Motor neuron (in vitro differentiated cells): Measurements from ENCODE around the gene THG1L. TPM values are rescaled to one million over a fixed set of nuclear protein-coding genes. Genes with fewer than 3 reads are reported as not detected.

Experiments
- ATAC-seq, 8 experiments: fragments of 200-7000 bp; cut with Tn5 transposase; replicated peaks in 6 of 8; 2 replicates each; pipeline ENCODE4 v1.8.0; 2021; ENCODE audit warnings: mild to moderate bottlenecking in 8 of 8, moderate library complexity in 8 of 8
- H3K27ac ChIP-seq, 2 donors: fragments of 250-450 bp; sonication (Bioruptor Pico); 2 replicates each; pipeline ENCODE4 v1.9.0; 2021; ENCODE audit warnings: antibody characterized with exemption in 2 of 2, mild to moderate bottlenecking in 2 of 2, moderate library complexity in 1 of 2
- H3K4me1 ChIP-seq, 2 donors: fragments of 250-450 bp; sonication (Bioruptor Pico); replicated peaks in 1 of 2; 2 replicates each; pipeline ENCODE4 v1.6.1; 2021; ENCODE audit warnings: antibody characterized with exemption in 2 of 2, mild to moderate bottlenecking in 2 of 2, moderate library complexity in 1 of 2
- H3K4me3 ChIP-seq, 5 donors: fragments of 250-450 bp; sonication (Bioruptor Pico); 2 replicates each; pipeline ENCODE4 v1.9.0; 2021; ENCODE audit warnings: antibody characterized with exemption in 5 of 5, mild to moderate bottlenecking in 5 of 5, moderate library complexity in 4 of 5
- WGBS, 10 experiments: fragments of 450-650 bp; shearing (Covaris generic); methylation state at CpG; one replicate each; pipeline ENCODE4 v1.0.0; 2022; 5-methylcytosine and 5-hydroxymethylcytosine counted together
- in situ Hi-C, 9 experiments: fragments of 400-800 bp; cut with MboI; loops; one replicate each; pipeline ENCODE4 v1.15.0; 2021; ENCODE audit warnings: low sequenced_read_pairs in 9 of 9, low pct_unique_long_range_greater_than_20kb in 2 of 9; ENCODE audit not compliant: unreplicated experiment in 9 of 9
- total RNA-seq, 8 experiments: library from RNA; unstranded; fragments of 300-600 nt; gene quantifications; 2 replicates each; pipeline versions ENCODE4 v1.2.3 to v1.2.4, GENCODE V29; 2022

Gene THG1L
- total RNA-seq, 8 experiments from 2014 or later = 8.1 to 27.8 (median 12.1) TPM

- no peak for ATAC-seq
- WGBS, 10 experiments = 60 to 96% (median 80%) methylated on average over 1 to 6 of the region's 6 CpGs; no CpG with 5 or more reads in 1 of the 10 experiments
- in situ Hi-C loops = loop anchor here in 4 of 9 experiments (25.0 kb wide), 2 partner anchors 410 to 610 kb away; partner anchors contain the start of gene MED7 (in 1 of the 4)
- H3K4me1 ChIP-seq = peaks cover 0 to 6% of the 10 kb centered on the region in 2 donors
- H3K4me3 ChIP-seq = no peak overlapping the region
- H3K27ac ChIP-seq = no peak overlapping the region
Observed at GRCh38 chr5:157747173-157747740, 16.0 kb downstream of the THG1L start.

- H3K27ac ChIP-seq = no peak overlapping the region
- no peak for ATAC-seq
- H3K4me1 ChIP-seq = peaks cover 0 to 6% of the 10 kb centered on the region in 2 donors
- 77 to 100% (median 94%) methylated on average over 3 to 8 of the region's 8 CpGs for WGBS, 10 experiments
- no peak overlapping the region for H3K4me3 ChIP-seq
- in situ Hi-C loops = loop anchor here in 4 of 9 experiments (25.0 kb wide), 2 partner anchors 411 to 611 kb away; partner anchors contain the start of gene MED7 (in 1 of the 4)
Observed at GRCh38 chr5:157747766-157748700, 16.8 kb downstream of the THG1L start.

GRCh38 chr5:157748760-157749461, 17.7 kb downstream of the THG1L start:
- ATAC-seq = peak in 2 of 8 experiments; percentile 7 to 15
- Histone ChIP-seq H3K27ac (no peak overlapping the region), H3K4me1 (peaks cover 0 to 6% of the 10 kb centered on the region in 2 donors), H3K4me3 (no peak overlapping the region)
- in situ Hi-C loops = loop anchor here in 4 of 9 experiments (25.0 kb wide), 2 partner anchors 412 to 612 kb away; partner anchors contain the start of gene MED7 (in 1 of the 4)
- WGBS, 10 experiments = 20 to 100% (median 72%) methylated on average over 1 to 4 of the region's 4 CpGs; no CpG with 5 or more reads in 1 of the 10 experiments

- H3K4me3 ChIP-seq = no peak overlapping the region
- ATAC-seq = no peak
- in situ Hi-C loops = loop anchor here in 4 of 9 experiments (25.0 kb wide), 2 partner anchors 412 to 612 kb away; partner anchors contain the start of gene MED7 (in 1 of the 4)
- H3K4me1 ChIP-seq = peaks cover 0 to 6% of the 10 kb centered on the region in 2 donors
- WGBS, 10 experiments = 67 to 100% (median 89%) methylated on average over 4 to 11 of the region's 11 CpGs; no CpG with 5 or more reads in 2 of the 10 experiments
- no peak overlapping the region for H3K27ac ChIP-seq
Observed at GRCh38 chr5:157749462-157749799, 18.2 kb downstream of the THG1L start.

- in situ Hi-C loops = loop anchor here in 4 of 9 experiments (25.0 kb wide), 2 partner anchors 1362 to 1387 kb away; no protein-coding TSS in a partner anchor
- Histone ChIP-seq H3K4me3 (no peak overlapping the region), H3K4me1 (peaks cover 0 to 1% of the 10 kb centered on the region in 2 donors), H3K27ac (no peak overlapping the region)
- WGBS, 10 experiments = 50 to 100% (median 78%) methylated on average over 1 of the region's 1 CpG; no CpG with 5 or more reads in 7 of the 10 experiments
- peak in 3 of 8 experiments; percentile 13 to 42 (median 40) for ATAC-seq
Observed at GRCh38 chr5:157750320-157750719, 19.1 kb downstream of the THG1L start.

GRCh38 chr5:157756122-157756521, 24.9 kb downstream of the THG1L start:
- Histone ChIP-seq H3K4me3 (no peak overlapping the region), H3K27ac (no peak overlapping the region), H3K4me1 (no peaks in the 10 kb centered on the region)
- no peak for ATAC-seq
- in situ Hi-C loops = loop anchor here in 4 of 9 experiments (25.0 kb wide), 2 partner anchors 1356 to 1381 kb away; no protein-coding TSS in a partner anchor
- 90 to 100% (median 100%) methylated on average over 1 to 3 of the region's 3 CpGs; no CpG with 5 or more reads in 3 of the 10 experiments for WGBS, 10 experiments

- H3K27ac ChIP-seq = no peak overlapping the region
- no peak overlapping the region for H3K4me3 ChIP-seq
- in situ Hi-C loops = loop anchor here in 4 of 9 experiments (25.0 kb wide), 2 partner anchors 1354 to 1379 kb away; no protein-coding TSS in a partner anchor
- H3K4me1 ChIP-seq = peaks cover 6 to 11% of the 10 kb centered on the region in 2 donors
- WGBS, 10 experiments = 80 to 100% (median 100%) methylated on average over 1 of the region's 1 CpG; no CpG with 5 or more reads in 5 of the 10 experiments
- ATAC-seq = no peak
Observed at GRCh38 chr5:157758706-157759105, 27.5 kb downstream of the THG1L start.

- WGBS, 10 experiments = 8 to 100% (median 39%) methylated on average over 2 to 10 of the region's 10 CpGs
- in situ Hi-C loops = loop anchor here in 4 of 9 experiments (25.0 kb wide), 2 partner anchors 1350 to 1375 kb away; no protein-coding TSS in a partner anchor
- ATAC-seq = peak; percentile 95 to 99 (median 98)
- H3K27ac ChIP-seq = no peak overlapping the region
- H3K4me3 ChIP-seq = no peak overlapping the region
- peaks cover 10 to 17% of the 10 kb centered on the region in 2 donors for H3K4me1 ChIP-seq
Observed at GRCh38 chr5:157761690-157762621, 30.7 kb downstream of the THG1L start.

GRCh38 chr5:157764531-157764930, 33.3 kb downstream of the THG1L start:
- no peak overlapping the region for H3K4me3 ChIP-seq
- no peak overlapping the region for H3K27ac ChIP-seq
- WGBS, 10 experiments = 53 to 100% (median 86%) methylated on average over 1 to 4 of the region's 6 CpGs; no CpG with 5 or more reads in 3 of the 10 experiments
- H3K4me1 ChIP-seq = peaks cover 10 to 17% of the 10 kb centered on the region in 2 donors
- in situ Hi-C loops = loop anchor here in 4 of 9 experiments (25.0 kb wide), 2 partner anchors 1348 to 1373 kb away; no protein-coding TSS in a partner anchor
- no peak for ATAC-seq

GRCh38 chr5:157766442-157766841, 35.2 kb downstream of the THG1L start:
- in situ Hi-C loops = loop anchor here in 4 of 9 experiments (25.0 kb wide), 2 partner anchors 1346 to 1371 kb away; no protein-coding TSS in a partner anchor
- Histone ChIP-seq H3K4me1 (peaks cover 10 to 17% of the 10 kb centered on the region in 2 donors), H3K4me3 (no peak overlapping the region), H3K27ac (no peak overlapping the region)
- no peak for ATAC-seq
- 84 to 100% (median 100%) methylated on average over 1 to 6 of the region's 7 CpGs; no CpG with 5 or more reads in 1 of the 10 experiments for WGBS, 10 experiments

GRCh38 chr5:157766902-157767301, 35.7 kb downstream of the THG1L start:
- in situ Hi-C loops = loop anchor here in 4 of 9 experiments (25.0 kb wide), 2 partner anchors 1345 to 1370 kb away; no protein-coding TSS in a partner anchor
- WGBS, 10 experiments = no CpG with 5 or more reads among the region's 1 CpG
- Histone ChIP-seq H3K27ac (no peak overlapping the region), H3K4me1 (peaks cover 10 to 17% of the 10 kb centered on the region in 2 donors), H3K4me3 (no peak overlapping the region)
- ATAC-seq = no peak
